DMS114 treated with DMSO at 0.1 percent for 48 hours (cell line): ENCODE measurements around the gene KLHL42.

Source experiments
- DNase-seq: peaks from one replicate; lab custom pipeline; 2025; ENCODE audit not compliant: unreplicated experiment; lab: John Stamatoyannopoulos, UW

The KLHL42 gene

DNA sequence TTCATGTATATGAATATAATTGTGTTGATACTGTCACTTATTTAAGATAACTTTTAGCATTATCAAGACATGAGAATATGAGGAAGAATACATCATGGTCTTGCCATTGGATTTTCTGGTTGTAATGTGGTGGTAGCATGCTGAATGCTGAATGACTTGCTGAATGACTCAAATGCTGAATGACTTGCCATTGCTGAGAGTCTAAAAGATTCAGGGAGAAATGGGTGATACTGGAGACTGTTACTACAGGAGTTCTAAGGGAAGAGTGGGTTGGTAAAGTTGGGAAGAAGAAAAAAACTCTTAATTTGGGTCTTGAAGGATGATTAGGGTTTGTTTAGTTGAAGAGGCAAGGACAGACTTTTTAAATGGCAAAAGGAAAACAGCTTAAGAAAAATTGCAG lies 72.1 kb downstream of the KLHL42 start:
- DNase-seq: no peak
